Fibroblast of lung (primary cell): Measurements from ENCODE around the gene SULT6B1. TPM values are rescaled to one million over a fixed set of nuclear protein-coding genes. Genes with fewer than 3 reads are reported as not detected.

Experiments used
- DNase-seq, 2 donors: peaks; one replicate each; pipeline versions ENCODE4 v3.0.0 to v3.0.0-alpha.2; 2010; ENCODE audit warnings: low read depth in 2 of 2
- H2AFZ ChIP-seq: 2 replicates; pipeline ENCODE4 v1.5.1; 2012; ENCODE audit warnings: low read length, control low read depth, inconsistent platforms
- H3K27ac ChIP-seq: 2 replicates; pipeline ENCODE4 v1.5.1; 2011; ENCODE audit warnings: low read length, control low read depth; ENCODE audit not compliant: insufficient read depth
- H3K27me3 ChIP-seq: 2 replicates; pipeline ENCODE4 v1.5.1; 2011; ENCODE audit warnings: mild to moderate bottlenecking, low read length; ENCODE audit not compliant: control insufficient read depth, insufficient read depth
- H3K36me3 ChIP-seq: 2 replicates; pipeline ENCODE4 v1.5.1; 2011; ENCODE audit warnings: low read length; ENCODE audit not compliant: control insufficient read depth, insufficient read depth
- H3K4me1 ChIP-seq: 2 replicates; pipeline ENCODE4 v1.5.1; 2011; ENCODE audit warnings: low read length; ENCODE audit not compliant: control insufficient read depth, insufficient read depth; ENCODE audit errors: extremely low read depth
- H3K4me2 ChIP-seq: 2 replicates; pipeline ENCODE4 v1.5.1; 2011; ENCODE audit warnings: low read length, control low read depth; ENCODE audit not compliant: insufficient read depth; ENCODE audit errors: extremely low read depth
- H3K4me3 ChIP-seq, 4 experiments: fragments of 200-600 bp in 1 of 4; sonication (generic) in 1 of 4; replicated peaks in 1 of 4; 2 replicates each; pipeline ENCODE4 v1.5.1; 2011 to 2016; ENCODE audit warnings: low read length in 4 of 4, low read depth in 3 of 4, mild to moderate bottlenecking in 3 of 4, control low read depth in 2 of 4, inconsistent platforms in 1 of 4, mixed read lengths in 1 of 4; ENCODE audit not compliant: insufficient read depth in 1 of 4; ENCODE audit errors: control extremely low read depth in 1 of 4
- H3K79me2 ChIP-seq: 2 replicates; pipeline ENCODE4 v1.5.1; 2012; ENCODE audit warnings: mild to moderate bottlenecking, low read length, inconsistent platforms; ENCODE audit not compliant: control insufficient read depth, insufficient read depth
- H3K9ac ChIP-seq: 2 replicates; pipeline ENCODE4 v1.5.1; 2011; ENCODE audit warnings: mild to moderate bottlenecking, low read length, control low read depth; ENCODE audit not compliant: insufficient read depth
- H3K9me3 ChIP-seq: 2 replicates; pipeline ENCODE4 v1.5.1; 2012; ENCODE audit warnings: low read depth, low read length; ENCODE audit not compliant: control insufficient read depth, insufficient read depth
- H4K20me1 ChIP-seq: 2 replicates; pipeline ENCODE4 v1.5.1; 2011; ENCODE audit warnings: low read length; ENCODE audit not compliant: control insufficient read depth, insufficient read depth; ENCODE audit errors: extremely low read depth
- CTCF ChIP-seq, 2 donors: IDR thresholded peaks in 1 of 2; conservative IDR thresholded peaks in 1 of 2; 1 replicate in 1 of 2; 2 replicates in 1 of 2; pipeline ENCODE4 v1.5.1; 2011 to 2012; ENCODE audit warnings: low read length in 2 of 2, control low read depth in 1 of 2, inconsistent platforms in 1 of 2, low read depth in 1 of 2, mild to moderate bottlenecking in 1 of 2
- EZH2 ChIP-seq: IDR thresholded peaks from 2 replicates; pipeline ENCODE4 v1.5.1; 2012; ENCODE audit warnings: low read length, control low read depth, mild to moderate bottlenecking; ENCODE audit errors: missing control alignments
- polyA plus RNA-seq, 2 donors: library from polyadenylated mRNA; depleted of rRNA in 1 of 2; stranded (reverse) in 1 of 2; unstranded in 1 of 2; fragments of >200 nt; gene quantifications; 2 replicates each; pipeline ENCODE4 v1.2.1, GENCODE V29; 2011 to 2012; ENCODE audit warnings: missing spikeins in 1 of 2
- total RNA-seq: library from RNA; depleted of rRNA; stranded (reverse); fragments of >200 nt; gene quantifications from 2 replicates; pipeline ENCODE4 v1.2.1, GENCODE V29; 2014

SULT6B1 gene
- total and polyA plus RNA-seq, 2 donors (not counting 1 experiment from before 2014, with no cell fraction given) = not detected

- TF ChIP-seq CTCF (conservative IDR thresholded peaks at IDR 0.05 in 1 of 2, IDR thresholded peaks at IDR 0.05 in 1 of 2; ENCODE audit: low read depth in 1 of 2, low read length in 2 of 2) (peak; percentile 75 to 81), EZH2 (no peak)
- Histone ChIP-seq H2AFZ (no peak overlapping the region), H3K9ac (no peak overlapping the region)
These were observed 20.1 kb downstream of the SULT6B1 start for GRCh38 chr2:37168217-37168981.

GRCh38 chr2:37167636-37168180 lies 20.8 kb downstream of the SULT6B1 start:
- no peak overlapping the region for H2AFZ ChIP-seq
- H4K20me1 ChIP-seq = no peaks in the 10 kb centered on the region
- no peak overlapping the region for H3K27ac ChIP-seq
- H3K36me3 ChIP-seq = no peaks in the 10 kb centered on the region
- peak in 1 of 2 donors; percentile 27 for DNase-seq
- H3K4me2 ChIP-seq = no peak overlapping the region
- H3K79me2 ChIP-seq = no peaks in the 10 kb centered on the region
- no peaks in the 10 kb centered on the region for H3K4me1 ChIP-seq
- TF ChIP-seq CTCF (conservative IDR thresholded peaks at IDR 0.05 in 1 of 2, IDR thresholded peaks at IDR 0.05 in 1 of 2; ENCODE audit: low read depth in 1 of 2, low read length in 2 of 2) (no peak), EZH2 (no peak)
- no peaks in the 10 kb centered on the region for H3K9me3 ChIP-seq
- no peak overlapping the region for H3K9ac ChIP-seq
- no peak overlapping the region for H3K4me3 ChIP-seq
- H3K27me3 ChIP-seq = no peaks in the 10 kb centered on the region

More at GRCh38 chr2:37168217-37168981, 20.1 kb downstream of the SULT6B1 start:
- Histone ChIP-seq H3K27ac (no peak overlapping the region), H3K27me3 (no peaks in the 10 kb centered on the region), H3K79me2 (no peaks in the 10 kb centered on the region), H3K9me3 (no peaks in the 10 kb centered on the region), H3K4me1 (no peaks in the 10 kb centered on the region), H3K4me2 (no peak overlapping the region), H4K20me1 (no peaks in the 10 kb centered on the region), H3K4me3 (no peak overlapping the region), H3K36me3 (no peaks in the 10 kb centered on the region)
- DNase-seq = peak; percentile 39 to 63

- DNase-seq = no peak
- Histone ChIP-seq H3K36me3 (no peaks in the 10 kb centered on the region), H3K4me1 (no peaks in the 10 kb centered on the region), H3K27ac (no peak overlapping the region), H3K27me3 (no peaks in the 10 kb centered on the region), H3K9me3 (no peaks in the 10 kb centered on the region), H3K4me2 (no peak overlapping the region), H3K79me2 (no peaks in the 10 kb centered on the region), H3K4me3 (no peak overlapping the region), H2AFZ (no peak overlapping the region), H3K9ac (no peak overlapping the region), H4K20me1 (no peaks in the 10 kb centered on the region)
- TF ChIP-seq EZH2 = no peak
- no peak for TF ChIP-seq CTCF (conservative IDR thresholded peaks at IDR 0.05 in 1 of 2, IDR thresholded peaks at IDR 0.05 in 1 of 2; ENCODE audit: low read depth in 1 of 2, low read length in 2 of 2)
These were observed 23.7 kb downstream of the SULT6B1 start for GRCh38 chr2:37164757-37165156.
